WTC11 (cell line): Measurements from ENCODE around the gene RHOBTB1.

Experiments
- ETV6 ChIP-seq: sonication (generic); formaldehyde crosslinking; IDR thresholded peaks from 2 replicates; pipeline ENCODE4 v1.8.1; 2022; ENCODE audit warnings: mild to moderate bottlenecking, missing genetic modification reagents
- FOXJ3 ChIP-seq: sonication (generic); formaldehyde crosslinking; IDR thresholded peaks from 2 replicates; pipeline ENCODE4 v1.9.0; 2021; ENCODE audit warnings: missing genetic modification reagents, mild to moderate bottlenecking, borderline replicate concordance
- NR3C1 ChIP-seq: sonication (generic); formaldehyde crosslinking; conservative IDR thresholded peaks from 2 replicates; pipeline ENCODE4 v1.8.1; 2023; ENCODE audit warnings: low read depth, mild to moderate bottlenecking, missing genetic modification reagents
- OVOL2 ChIP-seq: fragments of 250-450 bp; sonication (Bioruptor Pico); IDR thresholded peaks from 2 replicates; pipeline ENCODE4 v1.9.0; 2021; ENCODE audit warnings: mild to moderate bottlenecking, borderline replicate concordance
- TCF7 ChIP-seq: sonication (generic); formaldehyde crosslinking; IDR thresholded peaks from 2 replicates; pipeline ENCODE4 v1.8.0; 2022; ENCODE audit warnings: mild to moderate bottlenecking, low read depth, missing genetic modification reagents, moderate library complexity
- ZBTB21 ChIP-seq: sonication (generic); formaldehyde crosslinking; IDR thresholded peaks from 2 replicates; pipeline ENCODE4 v1.8.1; 2023; ENCODE audit warnings: mild to moderate bottlenecking, missing genetic modification reagents, borderline replicate concordance
- TF ChIP-seq, protein P1 (sequence below): fragments of 200-600 bp; IDR thresholded peaks from 2 replicates; pipeline ENCODE4 v1.8.0; 2022; ENCODE audit warnings: antibody characterized with exemption
- TF ChIP-seq, protein P2 (sequence below): sonication (generic); formaldehyde crosslinking; IDR thresholded peaks from 2 replicates; pipeline ENCODE4 v1.8.1; 2022; ENCODE audit warnings: mild to moderate bottlenecking, moderate library complexity, missing genetic modification reagents

GRCh38 chr10:60877777-60878120 lies 66.2 kb downstream of the RHOBTB1 start:
- TF ChIP-seq, protein P1, sequence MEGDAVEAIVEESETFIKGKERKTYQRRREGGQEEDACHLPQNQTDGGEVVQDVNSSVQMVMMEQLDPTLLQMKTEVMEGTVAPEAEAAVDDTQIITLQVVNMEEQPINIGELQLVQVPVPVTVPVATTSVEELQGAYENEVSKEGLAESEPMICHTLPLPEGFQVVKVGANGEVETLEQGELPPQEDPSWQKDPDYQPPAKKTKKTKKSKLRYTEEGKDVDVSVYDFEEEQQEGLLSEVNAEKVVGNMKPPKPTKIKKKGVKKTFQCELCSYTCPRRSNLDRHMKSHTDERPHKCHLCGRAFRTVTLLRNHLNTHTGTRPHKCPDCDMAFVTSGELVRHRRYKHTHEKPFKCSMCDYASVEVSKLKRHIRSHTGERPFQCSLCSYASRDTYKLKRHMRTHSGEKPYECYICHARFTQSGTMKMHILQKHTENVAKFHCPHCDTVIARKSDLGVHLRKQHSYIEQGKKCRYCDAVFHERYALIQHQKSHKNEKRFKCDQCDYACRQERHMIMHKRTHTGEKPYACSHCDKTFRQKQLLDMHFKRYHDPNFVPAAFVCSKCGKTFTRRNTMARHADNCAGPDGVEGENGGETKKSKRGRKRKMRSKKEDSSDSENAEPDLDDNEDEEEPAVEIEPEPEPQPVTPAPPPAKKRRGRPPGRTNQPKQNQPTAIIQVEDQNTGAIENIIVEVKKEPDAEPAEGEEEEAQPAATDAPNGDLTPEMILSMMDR, result no peak
- no peak for TF ChIP-seq ETV6 (CRISPR knock-in tag)
- no peak for TF ChIP-seq FOXJ3 (CRISPR knock-in tag)
- TF ChIP-seq OVOL2, result no peak
- TF ChIP-seq, protein P2, sequence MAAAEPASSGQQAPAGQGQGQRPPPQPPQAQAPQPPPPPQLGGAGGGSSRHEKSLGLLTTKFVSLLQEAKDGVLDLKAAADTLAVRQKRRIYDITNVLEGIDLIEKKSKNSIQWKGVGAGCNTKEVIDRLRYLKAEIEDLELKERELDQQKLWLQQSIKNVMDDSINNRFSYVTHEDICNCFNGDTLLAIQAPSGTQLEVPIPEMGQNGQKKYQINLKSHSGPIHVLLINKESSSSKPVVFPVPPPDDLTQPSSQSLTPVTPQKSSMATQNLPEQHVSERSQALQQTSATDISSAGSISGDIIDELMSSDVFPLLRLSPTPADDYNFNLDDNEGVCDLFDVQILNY, result no peak
- no peak for TF ChIP-seq TCF7
- TF ChIP-seq NR3C1 (CRISPR knock-in tag), result no peak
- no peak for TF ChIP-seq ZBTB21 (CRISPR knock-in tag)
